Jurkat, Clone E6-1 (cell line): ENCODE measurements around the gene PARD3.
A peak's percentile ranks its signal among the peaks of the same experiment; 100 is the strongest.
"Not testable (repeated sequence)": the region's sequence is repeated elsewhere in the genome, so short reads cannot be mapped to it uniquely, and the experiment has no call there.

Source experiments
- DNase-seq: peaks from one replicate; pipeline ENCODE4 v3.0.0-alpha.2; 2011; ENCODE audit warnings: low read depth, low spot score
- H3K4me3 ChIP-seq: 2 replicates; pipeline ENCODE4 v1.5.1; 2011; ENCODE audit warnings: mild to moderate bottlenecking, low read length, control low read depth, moderate library complexity

PARD3 gene

GRCh38 chr10:34268410-34268809, 546.7 kb downstream of the PARD3 start:
- DNase-seq, result not testable (repeated sequence)

GRCh38 chr10:34262985-34263384, 552.1 kb downstream of the PARD3 start:
- no peak overlapping the region for H3K4me3 ChIP-seq
- DNase-seq, result no peak

More at GRCh38 chr10:34268410-34268809, 546.7 kb downstream of the PARD3 start:
- not testable (repeated sequence) for H3K4me3 ChIP-seq

- DNase-seq, result no peak
- no peak overlapping the region for H3K4me3 ChIP-seq
Observed at GRCh38 chr10:34260904-34261303, 554.2 kb downstream of the PARD3 start.

- DNase-seq, result no peak
- H3K4me3 ChIP-seq, result no peak overlapping the region
Observed at GRCh38 chr10:34256216-34256615, 558.9 kb downstream of the PARD3 start.

- no peak for DNase-seq
- H3K4me3 ChIP-seq, result no peak overlapping the region
Observed at GRCh38 chr10:34255035-34255434, 560.1 kb downstream of the PARD3 start.

GRCh38 chr10:34254596-34254995, 560.5 kb downstream of the PARD3 start:
- no peak overlapping the region for H3K4me3 ChIP-seq
- peak; percentile 78 for DNase-seq

GRCh38 chr10:34252111-34252510, 563.0 kb downstream of the PARD3 start:
- DNase-seq, result no peak
- H3K4me3 ChIP-seq, result no peak overlapping the region

GRCh38 chr10:34251177-34251576, 563.9 kb downstream of the PARD3 start:
- peak; percentile 44 for DNase-seq
- no peak overlapping the region for H3K4me3 ChIP-seq

GRCh38 chr10:34250722-34251121, 564.4 kb downstream of the PARD3 start:
- no peak overlapping the region for H3K4me3 ChIP-seq
- DNase-seq, result no peak

- H3K4me3 ChIP-seq, result no peak overlapping the region
- no peak for DNase-seq
Observed at GRCh38 chr10:34249634-34250033, 565.5 kb downstream of the PARD3 start.

GRCh38 chr10:34247560-34247959, 567.5 kb downstream of the PARD3 start:
- DNase-seq, result no peak
- H3K4me3 ChIP-seq, result no peak overlapping the region

- no peak for DNase-seq
- H3K4me3 ChIP-seq, result no peak overlapping the region
Observed at GRCh38 chr10:34244756-34245484, 570.2 kb downstream of the PARD3 start.

GRCh38 chr10:34241226-34242000, 573.7 kb downstream of the PARD3 start:
- H3K4me3 ChIP-seq, result no peak overlapping the region
- no peak for DNase-seq

GRCh38 chr10:34240039-34240438, 575.1 kb downstream of the PARD3 start:
- no peak for DNase-seq
- no peak overlapping the region for H3K4me3 ChIP-seq

GRCh38 chr10:34237898-34238455, 577.1 kb downstream of the PARD3 start:
- DNase-seq, result no peak
- no peak overlapping the region for H3K4me3 ChIP-seq

GRCh38 chr10:34236931-34237330, 578.2 kb downstream of the PARD3 start:
- H3K4me3 ChIP-seq, result no peak overlapping the region
- DNase-seq, result peak; percentile 40

- H3K4me3 ChIP-seq, result no peak overlapping the region
- DNase-seq, result no peak
Observed at GRCh38 chr10:34235164-34235832, 579.8 kb downstream of the PARD3 start.

GRCh38 chr10:34232481-34232880, 582.6 kb downstream of the PARD3 start:
- no peak overlapping the region for H3K4me3 ChIP-seq
- no peak for DNase-seq

GRCh38 chr10:34231441-34232180, 583.5 kb downstream of the PARD3 start:
- no peak overlapping the region for H3K4me3 ChIP-seq
- DNase-seq, result no peak
